ENCODE results near the gene TNFRSF1B.

GRCh38 chr1:12165342-12165741 is 1.4 kb upstream of the TNFRSF1B start:
- TF ChIP-seq CTCF (IDR thresholded peaks at IDR 0.05; ENCODE audit: poor library complexity, severe bottlenecking) = no peak
- no peak for TF ChIP-seq RAD21 (conservative IDR thresholded peaks at IDR 0.05)
- no peak for TF ChIP-seq REST (IDR thresholded peaks at IDR 0.05; ENCODE audit: borderline replicate concordance)
- no peak for TF ChIP-seq POLR2AphosphoS5 (IDR thresholded peaks at IDR 0.05)
- no peak for TF ChIP-seq EP300 (conservative IDR thresholded peaks at IDR 0.05; ENCODE audit: poor library complexity, severe bottlenecking)
- TF ChIP-seq EZH2 (IDR thresholded peaks at IDR 0.05; ENCODE audit: borderline replicate concordance, insufficient read depth, low read length, poor library complexity, severe bottlenecking) = no peak
- no peak for TF ChIP-seq MXI1 (conservative IDR thresholded peaks at IDR 0.05; ENCODE audit: poor library complexity, severe bottlenecking)
- no peak for TF ChIP-seq SMC3 (conservative IDR thresholded peaks at IDR 0.05; ENCODE audit: poor library complexity)
- no peak for TF ChIP-seq TAF1 (IDR thresholded peaks at IDR 0.05; ENCODE audit: low read depth)

Data from neural cell (in vitro differentiated cells).